ENCODE data around the gene MFN1. TPM values are rescaled to one million over a fixed set of nuclear protein-coding genes. Genes with fewer than 3 reads are reported as not detected.
"Not testable (repeated sequence)": the region's sequence is repeated elsewhere in the genome, so short reads cannot be mapped to it uniquely, and the experiment has no call there.

Gene MFN1
- 10 to 100 TPM; 11.5 to 16.5 (median 14.8) TPM for polyA plus RNA-seq

GRCh38 chr3:179347345-179348194 lies at the start of gene MFN1:
Gene MFN1 (plus strand): TSS chr3:179347709. CDS start chr3:179348852, 1,143 bp downstream.
- 0 to 1% (median 0%) methylated on average over 50 to 63 of the region's 63 CpGs for WGBS, 3 donors
- peak within 1 kb of the TSS; percentile 68 for H3K27ac ChIP-seq (ENCODE audit: low read depth, low read length)

GRCh38 chr3:179297971-179298725 lies 49.4 kb upstream of the MFN1 start:
- WGBS, 3 donors, result 62 to 85% (median 84%) methylated on average over 5 of the region's 5 CpGs
- H3K27ac ChIP-seq (ENCODE audit: low read depth, low read length), result no peak overlapping the region

- no peak overlapping the region for H3K27ac ChIP-seq (ENCODE audit: low read depth, low read length)
- WGBS, 3 donors, result 84 to 92% (median 87%) methylated on average over 2 of the region's 2 CpGs
Observed at GRCh38 chr3:179299316-179299715, 48.2 kb upstream of the MFN1 start.

- WGBS, 3 donors, result 83 to 89% (median 89%) methylated on average over 5 of the region's 5 CpGs
- H3K27ac ChIP-seq (ENCODE audit: low read depth, low read length), result no peak overlapping the region
Observed at GRCh38 chr3:179299999-179300613, 47.4 kb upstream of the MFN1 start.

- H3K27ac ChIP-seq (ENCODE audit: low read depth, low read length), result no peak overlapping the region
- WGBS, 3 donors, result 63 to 64% (median 63%) methylated on average over 3 of the region's 3 CpGs
Observed at GRCh38 chr3:179301645-179302044, 45.9 kb upstream of the MFN1 start.

GRCh38 chr3:179302111-179302510 lies 45.4 kb upstream of the MFN1 start:
- WGBS, 3 donors, result 84 to 87% (median 85%) methylated on average over 7 of the region's 7 CpGs
- no peak overlapping the region for H3K27ac ChIP-seq (ENCODE audit: low read depth, low read length)

GRCh38 chr3:179304605-179305004 lies 42.9 kb upstream of the MFN1 start:
- H3K27ac ChIP-seq (ENCODE audit: low read depth, low read length), result no peak overlapping the region
- 24 to 37% (median 30%) methylated on average over 2 of the region's 2 CpGs for WGBS, 3 donors

DNA sequence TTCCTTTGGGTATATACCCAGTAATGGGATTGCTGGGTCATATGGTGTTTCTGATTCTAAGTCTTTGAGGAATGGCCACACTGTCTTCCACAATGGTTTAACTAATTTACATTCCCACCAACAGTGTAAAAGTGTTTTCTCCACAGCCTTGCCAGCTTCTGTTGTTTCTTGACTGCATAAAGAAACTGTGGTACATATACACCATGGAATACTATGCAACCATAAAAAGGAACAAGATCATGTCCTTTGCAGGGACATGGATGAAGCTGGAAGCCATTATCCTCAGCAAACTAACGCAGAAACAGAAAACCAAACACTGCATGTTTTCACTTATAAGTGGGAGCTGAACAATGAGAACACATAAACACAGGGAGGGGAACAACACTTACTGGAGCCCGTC lies 40.1 kb upstream of the MFN1 start:
- not testable (repeated sequence) for H3K27ac ChIP-seq (ENCODE audit: low read depth, low read length)
- 75 to 85% (median 85%) methylated on average over 2 of the region's 2 CpGs for WGBS, 3 donors

DNA sequence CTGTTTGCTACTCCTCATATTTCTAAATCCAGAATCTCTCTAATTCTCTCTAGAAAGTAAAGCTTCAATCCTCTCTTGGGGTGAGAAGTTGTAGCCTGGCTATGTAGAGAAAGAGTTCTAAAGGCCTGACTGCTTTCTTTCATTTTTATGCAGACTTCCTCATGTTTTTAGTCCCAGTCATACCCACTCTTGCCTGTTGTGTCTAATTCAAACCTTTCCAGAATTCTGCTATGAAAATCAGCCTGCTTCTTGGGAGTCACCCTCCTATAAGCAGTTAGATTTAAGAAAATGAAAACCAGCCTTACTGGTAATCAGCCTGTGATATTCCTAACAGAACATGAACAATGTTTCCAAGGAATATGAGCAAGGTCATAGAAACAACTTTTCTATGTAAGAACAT lies 39.5 kb upstream of the MFN1 start:
- no peak overlapping the region for H3K27ac ChIP-seq (ENCODE audit: low read depth, low read length)

GRCh38 chr3:179309225-179310078 lies 38.1 kb upstream of the MFN1 start:
- WGBS, 3 donors, result 44 to 61% (median 59%) methylated on average over 1 of the region's 1 CpG
- no peak overlapping the region for H3K27ac ChIP-seq (ENCODE audit: low read depth, low read length)

GRCh38 chr3:179318876-179319275 lies 28.6 kb upstream of the MFN1 start:
- 86 to 96% (median 89%) methylated on average over 2 of the region's 2 CpGs for WGBS, 3 donors
- no peak overlapping the region for H3K27ac ChIP-seq (ENCODE audit: low read depth, low read length)

GRCh38 chr3:179321668-179322285 lies 25.7 kb upstream of the MFN1 start:
- no peak overlapping the region for H3K27ac ChIP-seq (ENCODE audit: low read depth, low read length)

DNA sequence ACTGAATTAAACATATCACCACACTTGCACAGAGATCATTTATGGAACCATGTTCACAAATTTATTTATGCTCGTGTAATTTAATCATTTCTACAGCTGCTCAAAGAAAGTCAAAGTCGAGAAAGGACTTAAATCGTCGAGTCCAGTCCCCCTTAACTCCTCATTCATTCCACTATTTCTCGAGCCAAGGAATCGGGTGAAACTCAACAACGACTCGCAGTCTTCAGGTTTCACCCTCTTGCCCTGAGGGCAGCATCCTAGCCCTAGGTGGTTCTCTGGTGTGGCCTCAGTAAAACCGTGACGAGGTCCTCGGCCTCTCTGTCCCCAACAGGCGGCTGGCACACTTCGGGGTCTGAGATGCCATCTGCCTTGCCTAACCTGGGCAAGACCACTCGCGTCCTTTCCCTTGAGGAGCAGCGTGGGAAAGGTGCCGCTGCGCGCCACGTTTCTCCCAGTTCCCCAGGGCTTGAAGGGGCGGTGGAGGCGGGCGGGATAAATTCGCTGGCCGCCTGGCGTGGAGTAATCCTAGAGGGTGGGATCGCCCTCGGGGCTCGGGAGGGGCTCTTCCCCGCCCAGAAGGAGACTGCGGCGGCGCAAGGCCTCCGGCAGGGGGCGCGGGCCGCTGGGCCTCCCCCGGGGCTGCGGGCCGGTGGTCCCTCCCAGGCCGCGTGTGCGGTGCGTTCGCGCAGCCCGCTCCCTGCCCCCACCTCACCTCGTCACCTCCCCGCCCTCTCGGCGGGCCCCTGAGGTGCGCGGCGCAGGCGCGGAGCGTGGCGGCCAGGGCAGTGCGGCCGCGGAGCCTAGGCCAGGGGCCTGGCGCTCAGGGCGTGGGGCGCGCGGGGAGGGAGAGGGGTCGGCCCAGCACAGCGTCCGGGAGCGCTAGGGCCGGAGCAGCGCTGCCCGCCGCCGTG lies 25.0 kb upstream of the MFN1 start, which contains the start of gene ZNF639:
TSS of gene ZNF639 (plus strand) at position 746 of the 911 bp plus-strand sequence. CDS start 5,263 bp downstream, outside the sequence.
- H3K27ac ChIP-seq (ENCODE audit: low read depth, low read length), result peak within 1 kb of the TSS; percentile 75
- 0 to 1% (median 1%) methylated on average over 38 to 75 of the region's 75 CpGs for WGBS, 3 donors

More at GRCh38 chr3:179321668-179322285, 25.7 kb upstream of the MFN1 start:
- WGBS, 3 donors, result 20 to 32% (median 28%) methylated on average over 10 of the region's 10 CpGs

DNA sequence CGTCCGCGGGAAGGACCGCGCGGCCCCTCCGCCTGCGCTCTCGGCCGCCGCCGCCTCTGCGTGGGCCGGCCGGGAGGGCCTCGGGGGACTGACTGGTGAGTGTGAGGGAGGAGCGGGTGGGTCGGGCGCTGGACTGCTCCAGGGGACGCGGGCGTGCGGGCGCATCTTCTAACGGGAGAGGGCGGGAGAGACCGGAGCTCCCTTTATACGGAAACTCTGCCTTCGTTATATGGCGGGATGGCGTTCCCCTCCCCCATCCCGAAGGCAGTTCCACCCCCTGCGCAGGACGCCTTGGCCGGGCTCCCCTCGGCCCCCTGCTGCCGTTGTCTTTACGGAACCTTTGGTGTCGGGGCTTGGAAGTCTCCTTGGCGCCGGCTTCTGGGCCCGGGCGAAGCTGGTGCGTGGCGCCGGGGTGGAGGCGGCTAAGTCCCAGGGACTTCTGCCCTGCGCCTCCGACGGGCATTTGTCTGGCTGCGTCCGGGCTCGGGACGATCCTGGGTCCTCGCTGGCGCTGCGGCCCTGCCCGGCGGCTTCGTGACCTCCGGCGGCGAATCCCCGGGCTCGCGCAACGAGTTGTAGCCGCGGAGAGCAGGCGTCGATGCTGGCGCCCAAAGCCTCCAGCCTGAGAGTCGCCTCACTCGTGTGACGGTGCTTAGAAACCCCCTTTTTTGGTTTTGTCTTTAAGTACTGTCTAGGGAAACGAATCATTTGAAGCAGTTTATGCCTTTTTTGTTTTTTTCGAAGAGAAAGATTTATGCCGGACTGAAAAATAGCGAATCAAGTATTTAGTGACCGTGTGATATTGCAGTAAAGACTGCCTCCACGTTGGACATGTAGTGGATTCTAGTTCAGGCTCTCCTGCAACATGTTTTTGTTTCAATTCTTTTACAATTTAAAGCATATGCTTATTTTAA lies 24.1 kb upstream of the MFN1 start:
- H3K27ac ChIP-seq (ENCODE audit: low read depth, low read length), result peak overlapping the region; percentile 75
- WGBS, 3 donors, result 0% methylated on average over 68 to 81 of the region's 81 CpGs

GRCh38 chr3:179324270-179324754 lies 23.2 kb upstream of the MFN1 start:
- no peak overlapping the region for H3K27ac ChIP-seq (ENCODE audit: low read depth, low read length)
- 2 to 5% (median 3%) methylated on average over 8 of the region's 8 CpGs for WGBS, 3 donors

DNA sequence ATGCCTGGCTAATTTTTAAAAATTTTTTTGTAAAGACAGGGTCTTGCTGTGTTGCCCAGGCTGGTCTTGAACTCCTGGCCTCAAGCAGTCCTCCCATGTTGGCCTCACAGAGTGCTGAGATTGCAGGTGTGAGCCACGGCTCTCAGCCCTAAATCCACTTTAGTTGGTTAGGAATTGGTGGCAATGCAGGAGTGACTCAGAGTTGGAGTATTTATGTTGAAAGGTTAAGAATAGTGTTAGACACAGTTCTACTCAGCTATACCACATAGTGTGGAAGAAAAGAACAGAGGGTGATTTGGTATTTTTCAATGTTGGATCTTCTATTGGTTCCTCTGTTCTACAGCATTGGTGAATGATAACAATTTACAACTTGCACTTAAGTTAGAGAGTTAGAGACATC lies 17.1 kb upstream of the MFN1 start:
- WGBS, 3 donors, result 82 to 96% (median 91%) methylated on average over 1 of the region's 1 CpG
- no peak overlapping the region for H3K27ac ChIP-seq (ENCODE audit: low read depth, low read length)
